Dendritic cell treated with granulocyte-macrophage colony-stimulating factor and Interleukin-4, amounts not matched to agents 40 ng/mL and 50 ng/mL, for 4 days (primary cell): ENCODE measurements around the gene COG3.

Experiments used
- H3K27ac Mint-ChIP-seq: one replicate; pipeline ENCODE4 v1.8.0; 2022; ENCODE audit warnings: mild to moderate bottlenecking, mixed read lengths
- H3K27me3 Mint-ChIP-seq: one replicate; pipeline ENCODE4 v1.8.0; 2022; ENCODE audit warnings: mild to moderate bottlenecking, mixed read lengths
- H3K36me3 Mint-ChIP-seq: one replicate; pipeline ENCODE4 v1.8.0; 2022; ENCODE audit warnings: low read depth, mixed read lengths
- H3K4me1 Mint-ChIP-seq: one replicate; pipeline ENCODE4 v1.8.0; 2022; ENCODE audit warnings: low read depth, mixed read lengths
- H3K4me3 Mint-ChIP-seq: one replicate; pipeline ENCODE4 v1.8.0; 2022; ENCODE audit warnings: mild to moderate bottlenecking, moderate library complexity, mixed read lengths
- H3K9me3 Mint-ChIP-seq: one replicate; pipeline ENCODE4 v1.8.0; 2022; ENCODE audit warnings: mixed read lengths
- intact Hi-C: fragments of 100-400 bp; cut with micrococcal nuclease; formaldehyde crosslinking; loops from one replicate; pipeline ENCODE4 v1.15.0; 2022

Gene COG3

GRCh38 chr13:45575146-45575829 lies 110.5 kb downstream of the COG3 start:
- Mint-ChIP-seq H3K27ac (no peak overlapping the region), H3K4me1 (no peaks in the 10 kb centered on the region), H3K9me3 (no peaks in the 10 kb centered on the region), H3K27me3 (peaks cover 5% of the 10 kb centered on the region), H3K4me3 (no peak overlapping the region), H3K36me3 (no peaks in the 10 kb centered on the region)
- intact Hi-C loops: no loop called here

DNA sequence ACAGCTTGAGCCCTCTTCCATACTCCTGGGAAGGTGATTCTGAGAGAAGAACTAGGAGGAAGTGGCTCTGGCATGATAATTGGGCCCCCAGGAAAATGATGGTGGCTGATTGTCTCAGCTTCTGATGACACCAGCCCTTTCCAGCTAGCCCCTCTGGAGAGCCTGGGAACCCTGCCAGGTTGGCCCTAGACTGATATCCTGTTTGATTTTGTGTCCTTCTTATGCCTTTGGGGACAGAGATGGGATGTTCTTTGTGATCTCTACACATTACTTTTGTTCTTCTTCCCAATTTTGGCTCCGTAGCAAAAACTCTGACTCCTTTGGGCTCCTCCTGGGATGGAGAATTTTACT lies 111.1 kb downstream of the COG3 start:
- intact Hi-C loops: no loop called here
- peaks cover 5% of the 10 kb centered on the region for H3K27me3 Mint-ChIP-seq

DNA sequence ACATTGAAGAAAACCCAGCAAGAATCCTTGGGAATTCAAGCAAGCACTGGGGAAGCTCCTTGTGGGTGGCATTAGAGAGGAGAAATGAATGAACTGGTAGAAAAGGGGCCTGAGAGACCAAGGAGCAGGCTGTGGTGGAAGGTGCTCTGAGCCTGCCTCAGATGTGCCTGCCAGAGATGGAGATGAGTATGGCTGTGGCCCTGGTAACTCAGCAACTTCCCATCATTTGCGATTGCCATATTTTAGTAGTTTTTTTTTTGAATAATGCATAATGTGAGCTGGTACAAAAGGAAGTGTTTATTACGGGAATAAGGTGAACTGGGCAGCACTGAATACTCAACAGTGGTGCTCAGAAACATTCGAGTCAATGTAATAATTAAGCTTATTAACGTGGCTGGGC lies 111.7 kb downstream of the COG3 start:
- H3K36me3 Mint-ChIP-seq: no peaks in the 10 kb centered on the region
- no peaks in the 10 kb centered on the region for H3K9me3 Mint-ChIP-seq
- peaks cover 5% of the 10 kb centered on the region for H3K27me3 Mint-ChIP-seq
- intact Hi-C loops: no loop called here
- H3K4me1 Mint-ChIP-seq: no peaks in the 10 kb centered on the region
- no peak overlapping the region for H3K27ac Mint-ChIP-seq
- H3K4me3 Mint-ChIP-seq: no peak overlapping the region

More for the DNA sequence above, 111.1 kb downstream of the COG3 start:
- no peak overlapping the region for H3K27ac Mint-ChIP-seq
- no peak overlapping the region for H3K4me3 Mint-ChIP-seq
- no peaks in the 10 kb centered on the region for H3K9me3 Mint-ChIP-seq
- no peaks in the 10 kb centered on the region for H3K4me1 Mint-ChIP-seq
- no peaks in the 10 kb centered on the region for H3K36me3 Mint-ChIP-seq

- Mint-ChIP-seq H3K9me3 (no peaks in the 10 kb centered on the region), H3K27ac (no peak overlapping the region), H3K27me3 (no peaks in the 10 kb centered on the region), H3K4me3 (no peak overlapping the region), H3K36me3 (no peaks in the 10 kb centered on the region), H3K4me1 (no peaks in the 10 kb centered on the region)
- intact Hi-C loops: no loop called here
Measured at GRCh38 chr13:45582408-45583076, 117.8 kb downstream of the COG3 start.

DNA sequence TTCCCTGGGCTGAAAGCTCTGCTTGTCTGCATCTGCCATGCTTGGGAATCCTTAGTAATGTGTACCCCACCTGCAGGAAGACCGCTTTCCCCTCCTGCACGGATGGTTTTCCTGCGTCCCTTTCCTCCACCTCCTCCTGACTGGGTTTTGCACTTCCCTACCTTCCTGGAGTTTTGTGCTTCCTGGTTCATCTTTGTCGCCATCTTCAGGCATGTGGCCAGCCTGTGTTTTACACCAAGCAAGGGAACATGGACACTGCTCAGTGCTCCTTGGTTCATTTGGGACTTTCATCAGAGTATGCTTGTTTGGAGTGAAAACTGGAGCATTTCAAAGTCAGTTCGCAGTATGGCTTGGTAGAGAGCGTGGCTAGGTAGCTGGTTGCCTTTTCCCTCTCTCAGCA lies 120.1 kb downstream of the COG3 start:
- Mint-ChIP-seq H3K27me3 (no peaks in the 10 kb centered on the region), H3K27ac (no peak overlapping the region), H3K4me1 (no peaks in the 10 kb centered on the region), H3K36me3 (no peaks in the 10 kb centered on the region), H3K4me3 (no peak overlapping the region), H3K9me3 (no peaks in the 10 kb centered on the region)
- intact Hi-C loops: no loop called here
